ENCODE results near the gene ERI3.

DNA sequence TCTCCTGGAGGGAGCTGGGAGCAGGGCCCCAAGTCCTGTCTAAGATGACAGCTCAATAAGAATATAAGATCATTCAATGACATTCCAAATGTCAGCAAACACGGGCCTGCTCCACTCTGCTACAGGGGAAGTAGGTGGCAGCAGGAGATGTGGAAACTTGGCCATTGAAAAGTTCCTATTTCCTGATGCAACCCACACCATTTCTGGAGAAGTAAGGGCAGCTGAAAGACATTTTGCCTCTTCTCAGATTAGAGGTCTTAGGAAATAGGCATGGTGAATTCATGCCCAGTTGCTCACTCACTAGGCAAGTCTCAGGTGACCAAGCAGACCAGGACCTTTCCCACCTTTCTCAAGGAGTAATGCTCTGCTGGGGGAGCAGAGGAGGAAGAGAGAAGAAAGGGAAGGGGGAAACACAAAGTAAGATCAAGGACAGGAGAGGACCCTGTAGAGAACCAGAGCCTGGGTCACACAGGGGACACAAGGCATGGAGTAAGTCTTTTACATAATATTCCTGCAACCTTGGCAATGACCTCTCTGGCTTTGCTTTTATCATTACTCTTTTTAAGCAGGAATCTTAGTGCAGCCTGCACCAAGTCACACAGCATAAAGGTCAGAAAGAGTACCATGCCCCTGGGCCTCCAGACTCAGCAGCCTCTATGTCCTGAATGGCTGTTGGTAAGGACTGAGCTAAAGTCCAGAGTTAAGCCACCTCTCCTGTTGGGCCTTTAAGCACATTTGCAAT, 72.9 kb downstream of the ERI3 start:
- TF ChIP-seq POLR2A (IDR thresholded peaks at IDR 0.05; ENCODE audit: low read length) (no peak), GATA1 (IDR thresholded peaks at IDR 0.05; ENCODE audit: low read depth, low read length) (no peak)
